ENCODE data around the gene CLINT1. TPM values are rescaled to one million over a fixed set of nuclear protein-coding genes. Genes with fewer than 3 reads are reported as not detected.
"Not testable (repeated sequence)": the region's sequence is repeated elsewhere in the genome, so short reads cannot be mapped to it uniquely, and the experiment has no call there.

Gene CLINT1
- total RNA-seq, 1 donor from 2014 or later, result 126 TPM

- no peak for DNase-seq (ENCODE audit: extremely low spot score in 2 of 2)
- H3K4me1 ChIP-seq, result no peaks in the 10 kb centered on the region
- H3K9me3 ChIP-seq, result no peaks in the 10 kb centered on the region
- no peak overlapping the region for H3K4me3 ChIP-seq
- H3K27ac ChIP-seq, result no peak overlapping the region
- no peaks in the 10 kb centered on the region for H3K36me3 ChIP-seq
- intact Hi-C loops (cut with DNase I), result no loop called here
- H3K27me3 ChIP-seq, result no peaks in the 10 kb centered on the region
- TF ChIP-seq POLR2AphosphoS5 (IDR thresholded peaks at IDR 0.05; ENCODE audit: insufficient read depth in 1 of 2, low read depth in 1 of 2), result no peak
- no peak for TF ChIP-seq POLR2A (IDR thresholded peaks at IDR 0.05)
- no peak for TF ChIP-seq CTCF (IDR thresholded peaks at IDR 0.05)
These were observed 27.9 kb upstream of the CLINT1 start for GRCh38 chr5:157886796-157887380.

- H3K27ac ChIP-seq; H3K4me3 ChIP-seq; DNase-seq (ENCODE audit: extremely low spot score in 2 of 2); H3K9me3 ChIP-seq; H3K36me3 ChIP-seq; H3K27me3 ChIP-seq; intact Hi-C loops (cut with DNase I); H3K4me1 ChIP-seq: not testable (repeated sequence)
These were observed 26.1 kb upstream of the CLINT1 start for GRCh38 chr5:157885051-157885450.

GRCh38 chr5:157881498-157881897 lies 22.6 kb upstream of the CLINT1 start:
- DNase-seq (ENCODE audit: extremely low spot score in 2 of 2); H3K4me3 ChIP-seq; intact Hi-C loops (cut with DNase I); H3K4me1 ChIP-seq; H3K36me3 ChIP-seq; H3K27me3 ChIP-seq; H3K27ac ChIP-seq; H3K9me3 ChIP-seq: not testable (repeated sequence)

GRCh38 chr5:157877821-157878220 lies 18.9 kb upstream of the CLINT1 start:
- no peak overlapping the region for H3K4me3 ChIP-seq

GRCh38 chr5:157874861-157875260 lies 15.9 kb upstream of the CLINT1 start:
- intact Hi-C loops (cut with DNase I), result no loop called here
- no peaks in the 10 kb centered on the region for H3K36me3 ChIP-seq
- no peaks in the 10 kb centered on the region for H3K9me3 ChIP-seq
- H3K4me3 ChIP-seq, result no peak overlapping the region
- no peak overlapping the region for H3K27ac ChIP-seq
- no peaks in the 10 kb centered on the region for H3K4me1 ChIP-seq
- DNase-seq (ENCODE audit: extremely low spot score in 2 of 2), result no peak
- TF ChIP-seq POLR2AphosphoS5 (IDR thresholded peaks at IDR 0.05; ENCODE audit: insufficient read depth in 1 of 2, low read depth in 1 of 2) (no peak), POLR2A (IDR thresholded peaks at IDR 0.05) (no peak), CTCF (IDR thresholded peaks at IDR 0.05) (no peak)
- H3K27me3 ChIP-seq, result no peaks in the 10 kb centered on the region

More at GRCh38 chr5:157877821-157878220, 18.9 kb upstream of the CLINT1 start:
- H3K4me1 ChIP-seq, result no peaks in the 10 kb centered on the region
- no peak for DNase-seq (ENCODE audit: extremely low spot score in 2 of 2)
- intact Hi-C loops (cut with DNase I), result no loop called here
- no peak for TF ChIP-seq CTCF (IDR thresholded peaks at IDR 0.05)
- no peak for TF ChIP-seq POLR2AphosphoS5 (IDR thresholded peaks at IDR 0.05; ENCODE audit: insufficient read depth in 1 of 2, low read depth in 1 of 2)
- TF ChIP-seq POLR2A (IDR thresholded peaks at IDR 0.05), result no peak
- no peak overlapping the region for H3K27ac ChIP-seq
- no peaks in the 10 kb centered on the region for H3K9me3 ChIP-seq
- H3K27me3 ChIP-seq, result no peaks in the 10 kb centered on the region
- H3K36me3 ChIP-seq, result no peaks in the 10 kb centered on the region

- no peak for DNase-seq (ENCODE audit: extremely low spot score in 2 of 2)
- no peaks in the 10 kb centered on the region for H3K4me1 ChIP-seq
- H3K27ac ChIP-seq, result no peak overlapping the region
- no peak overlapping the region for H3K4me3 ChIP-seq
- H3K36me3 ChIP-seq, result no peaks in the 10 kb centered on the region
- no peaks in the 10 kb centered on the region for H3K27me3 ChIP-seq
- intact Hi-C loops (cut with DNase I), result no loop called here
- TF ChIP-seq POLR2AphosphoS5 (IDR thresholded peaks at IDR 0.05; ENCODE audit: insufficient read depth in 1 of 2, low read depth in 1 of 2) (no peak), POLR2A (IDR thresholded peaks at IDR 0.05) (no peak), CTCF (IDR thresholded peaks at IDR 0.05) (no peak)
- no peaks in the 10 kb centered on the region for H3K9me3 ChIP-seq
These were observed 12.2 kb upstream of the CLINT1 start for GRCh38 chr5:157870837-157871834.
